Activated T-cell treated with anti-CD3 and anti-CD28 coated beads for 48 hours (primary cell): Measurements from ENCODE around the gene CLPTM1.
"Not testable (repeated sequence)": the region's sequence is repeated elsewhere in the genome, so short reads cannot be mapped to it uniquely, and the experiment has no call there.

Experiments
- DNase-seq: peaks from one replicate; pipeline ENCODE4 v3.0.0-alpha.2; 2020; ENCODE audit warnings: low read depth

Gene CLPTM1

DNA sequence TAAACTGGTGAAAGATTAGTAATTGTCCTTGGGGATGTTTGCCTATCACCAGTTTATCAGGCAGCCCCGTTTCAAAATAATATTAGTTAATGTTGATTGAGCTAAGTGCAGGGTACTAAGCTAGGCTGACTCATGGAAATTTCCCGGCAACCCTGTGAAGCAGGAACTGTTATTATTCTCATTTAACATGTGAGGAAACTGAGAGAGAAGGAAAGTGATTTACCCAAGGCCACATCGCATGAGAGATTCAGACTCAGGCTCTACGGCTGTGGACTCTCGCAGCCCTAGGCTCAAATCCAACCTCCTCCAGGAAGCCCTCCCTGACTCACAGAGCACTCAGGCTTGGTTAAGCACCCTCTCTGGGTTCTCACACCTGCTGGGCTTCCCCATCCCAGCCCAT, 19.7 kb downstream of the CLPTM1 start:
- DNase-seq, result no peak

GRCh38 chr19:44975444-44975843, 20.3 kb downstream of the CLPTM1 start:
- no peak for DNase-seq

- DNase-seq, result no peak
These were observed 28.8 kb downstream of the CLPTM1 start for GRCh38 chr19:44984005-44984404.

GRCh38 chr19:44985445-44985844, 30.3 kb downstream of the CLPTM1 start:
- no peak for DNase-seq

DNA sequence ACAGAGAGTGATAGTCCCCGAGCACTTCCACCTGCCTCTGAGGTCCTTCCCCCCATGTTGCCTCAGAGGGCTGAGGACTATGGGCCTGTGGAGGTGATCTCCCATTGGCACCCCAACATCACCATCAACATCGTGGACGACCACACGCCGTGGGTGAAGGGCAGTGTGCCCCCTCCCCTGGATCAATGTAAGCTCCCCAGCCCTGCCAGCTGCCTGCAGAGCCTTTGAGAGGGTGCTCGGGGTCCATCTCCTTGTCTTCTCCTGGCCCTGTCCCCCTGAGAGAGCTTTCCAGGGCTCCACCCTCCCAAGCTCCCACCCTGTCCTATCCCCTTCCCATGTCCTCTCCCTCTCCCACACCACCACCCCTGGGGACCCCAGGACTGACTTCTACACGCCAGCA, 31.2 kb downstream of the CLPTM1 start:
- no peak for DNase-seq

DNA sequence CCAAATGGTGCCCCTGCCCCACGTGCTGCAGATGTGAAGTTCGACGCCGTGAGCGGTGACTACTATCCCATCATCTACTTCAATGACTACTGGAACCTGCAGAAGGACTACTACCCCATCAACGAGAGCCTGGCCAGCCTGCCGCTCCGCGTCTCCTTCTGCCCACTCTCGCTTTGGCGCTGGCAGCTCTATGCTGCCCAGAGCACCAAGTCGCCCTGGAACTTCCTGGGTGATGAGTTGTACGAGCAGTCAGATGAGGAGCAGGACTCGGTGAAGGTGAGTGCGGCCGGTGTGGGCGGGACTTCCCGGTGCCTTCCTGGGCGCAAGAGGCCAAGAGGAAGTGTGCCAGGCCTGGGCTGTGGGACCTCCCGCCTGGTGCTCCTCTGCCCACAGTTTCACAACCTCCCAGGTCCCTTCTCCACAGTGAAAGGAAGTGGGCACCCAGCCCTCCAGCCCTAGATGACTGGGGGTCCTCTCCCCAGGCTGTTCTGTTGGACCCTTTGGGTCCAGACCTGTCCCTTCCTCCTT, 32.0 kb downstream of the CLPTM1 start:
- no peak for DNase-seq

DNA sequence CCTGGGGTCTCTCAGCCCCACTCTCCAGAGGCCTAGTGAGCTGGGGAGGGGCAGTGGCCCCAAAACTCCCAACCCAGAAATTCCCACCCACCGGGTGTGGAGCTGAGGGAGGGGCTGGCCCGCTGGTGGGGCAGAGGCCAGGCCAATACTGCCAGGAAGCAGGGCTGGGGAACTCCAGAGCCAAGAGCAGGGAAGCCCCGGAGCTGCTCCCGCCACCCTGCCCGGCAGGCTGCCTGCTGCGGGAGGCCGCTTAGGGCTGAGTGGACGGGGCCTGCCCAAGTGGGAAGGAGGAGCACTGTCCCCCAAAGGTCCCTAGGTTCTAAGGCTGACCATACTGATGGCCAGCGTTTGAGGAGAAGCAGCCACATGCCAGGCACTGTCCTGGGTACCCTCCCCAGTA, 33.1 kb downstream of the CLPTM1 start:
- DNase-seq, result no peak

DNA sequence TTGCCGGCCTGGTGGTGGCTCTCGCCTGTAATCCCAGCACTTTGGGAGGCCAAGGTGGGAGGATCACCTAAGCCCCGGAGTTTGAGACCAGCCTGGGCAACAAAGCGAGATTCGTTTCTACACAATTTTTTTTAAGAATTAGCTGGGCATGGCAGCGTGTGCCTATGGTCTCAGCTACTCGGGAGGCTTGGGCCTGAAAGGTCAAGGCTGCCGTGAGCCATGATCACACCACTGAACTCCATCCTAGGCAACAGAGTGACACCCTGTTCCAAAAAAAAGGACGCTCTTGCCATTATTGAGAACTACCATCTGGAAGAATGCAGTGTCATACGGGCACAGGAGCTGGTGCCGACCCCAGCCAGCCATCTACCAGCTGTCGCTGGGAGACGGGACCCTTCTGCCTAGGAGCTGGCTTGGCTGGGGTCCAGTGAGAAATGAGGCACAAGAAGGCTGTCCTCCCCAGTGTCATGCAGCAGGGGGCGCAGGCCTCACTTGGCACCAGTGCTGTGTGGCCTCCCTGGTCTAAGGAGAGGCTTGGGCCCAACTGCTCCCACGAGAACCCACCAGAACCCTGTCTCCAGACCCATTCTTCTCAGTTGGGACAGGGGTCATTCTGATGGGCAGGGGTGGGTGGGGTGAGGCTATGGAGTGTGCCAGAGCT, 33.8 kb downstream of the CLPTM1 start:
- DNase-seq, result peak; percentile 53

DNA sequence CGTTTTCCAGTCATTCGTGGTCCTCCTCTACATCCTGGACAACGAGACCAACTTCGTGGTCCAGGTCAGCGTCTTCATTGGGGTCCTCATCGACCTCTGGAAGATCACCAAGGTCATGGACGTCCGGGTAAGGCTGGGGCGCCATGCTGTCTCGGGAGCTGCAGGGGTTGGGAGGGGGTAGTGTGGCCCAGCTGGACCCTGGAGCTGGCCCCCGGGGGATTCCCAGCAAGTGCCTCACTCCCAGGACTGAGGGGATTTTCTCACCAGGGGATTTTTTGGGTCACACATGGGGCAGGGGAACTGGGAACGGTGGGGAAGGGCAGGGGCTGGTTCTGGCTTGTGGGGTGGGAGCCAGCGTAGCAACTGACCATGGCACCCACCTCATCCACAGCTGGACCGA, 35.3 kb downstream of the CLPTM1 start:
- DNase-seq, result no peak

GRCh38 chr19:44990966-44991365, 35.8 kb downstream of the CLPTM1 start:
- DNase-seq, result no peak

DNA sequence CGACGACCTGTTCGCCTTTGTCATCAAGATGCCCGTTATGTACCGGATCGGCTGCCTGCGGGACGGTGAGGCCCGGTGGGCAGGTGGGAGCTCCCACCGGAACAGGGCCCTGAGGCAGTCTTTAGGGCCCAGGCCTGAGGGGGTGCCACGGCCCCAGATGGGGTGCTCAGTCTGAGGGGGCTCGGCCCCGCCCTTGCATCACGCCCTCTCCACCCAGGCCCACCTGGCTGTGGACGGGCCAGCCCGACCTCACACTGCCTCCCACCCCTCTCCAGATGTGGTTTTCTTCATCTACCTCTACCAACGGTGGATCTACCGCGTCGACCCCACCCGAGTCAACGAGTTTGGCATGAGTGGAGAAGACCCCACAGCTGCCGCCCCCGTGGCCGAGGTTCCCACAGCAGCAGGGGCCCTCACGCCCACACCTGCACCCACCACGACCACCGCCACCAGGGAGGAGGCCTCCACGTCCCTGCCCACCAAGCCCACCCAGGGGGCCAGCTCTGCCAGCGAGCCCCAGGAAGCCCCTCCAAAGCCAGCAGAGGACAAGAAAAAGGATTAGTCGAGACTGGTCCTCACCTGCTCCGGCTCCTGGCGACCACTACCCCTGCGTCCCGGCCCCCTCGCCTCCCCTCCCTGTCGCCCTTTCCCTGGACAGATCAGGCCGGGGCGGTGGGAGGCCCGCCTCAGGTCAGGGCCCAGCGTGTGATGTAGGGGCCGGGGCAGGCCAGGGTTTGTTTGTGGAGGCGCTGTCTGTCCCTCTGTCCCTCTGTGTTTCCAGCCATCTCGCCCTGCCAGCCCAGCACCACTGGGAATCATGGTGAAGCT, 37.4 kb downstream of the CLPTM1 start:
- DNase-seq, result no peak

- DNase-seq, result no peak
These were observed 38.3 kb downstream of the CLPTM1 start for GRCh38 chr19:44993526-44993925.

DNA sequence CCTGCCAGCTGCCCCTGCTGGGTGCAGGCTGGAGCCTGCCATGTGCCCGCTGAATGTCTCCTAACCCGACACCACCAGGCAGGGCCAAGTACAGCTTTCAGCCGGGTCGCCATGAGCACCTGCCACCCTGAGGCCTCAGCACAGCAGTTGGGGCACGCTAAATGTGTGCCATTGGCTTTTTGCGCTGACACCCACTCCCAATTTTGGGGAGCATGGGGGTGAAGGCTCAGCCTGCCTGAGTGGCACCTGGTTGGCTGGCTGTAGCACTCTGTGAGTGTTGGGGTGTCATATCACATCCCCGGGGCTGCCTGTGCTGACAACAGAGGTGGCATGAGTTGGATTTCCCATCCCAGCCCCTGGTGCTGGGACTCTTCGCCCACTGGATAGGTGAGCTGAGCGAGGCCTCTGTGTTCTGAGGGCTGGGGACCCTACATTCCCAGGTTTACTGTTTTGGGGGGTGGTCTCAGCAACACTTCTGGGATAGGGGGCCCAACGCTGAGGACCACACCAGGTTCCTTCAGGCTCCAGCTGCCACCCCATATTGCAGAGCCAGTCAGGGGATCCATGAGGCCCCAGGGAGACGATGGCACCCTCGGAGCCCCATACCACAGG, 38.9 kb downstream of the CLPTM1 start:
- DNase-seq, result no peak

- no peak for DNase-seq
These were observed 42.8 kb downstream of the CLPTM1 start for GRCh38 chr19:44998025-44998424.

- DNase-seq, result not testable (repeated sequence)
These were observed 44.1 kb downstream of the CLPTM1 start for GRCh38 chr19:44999131-44999925.

GRCh38 chr19:45000665-45001064, 45.5 kb downstream of the CLPTM1 start:
- not testable (repeated sequence) for DNase-seq

DNA sequence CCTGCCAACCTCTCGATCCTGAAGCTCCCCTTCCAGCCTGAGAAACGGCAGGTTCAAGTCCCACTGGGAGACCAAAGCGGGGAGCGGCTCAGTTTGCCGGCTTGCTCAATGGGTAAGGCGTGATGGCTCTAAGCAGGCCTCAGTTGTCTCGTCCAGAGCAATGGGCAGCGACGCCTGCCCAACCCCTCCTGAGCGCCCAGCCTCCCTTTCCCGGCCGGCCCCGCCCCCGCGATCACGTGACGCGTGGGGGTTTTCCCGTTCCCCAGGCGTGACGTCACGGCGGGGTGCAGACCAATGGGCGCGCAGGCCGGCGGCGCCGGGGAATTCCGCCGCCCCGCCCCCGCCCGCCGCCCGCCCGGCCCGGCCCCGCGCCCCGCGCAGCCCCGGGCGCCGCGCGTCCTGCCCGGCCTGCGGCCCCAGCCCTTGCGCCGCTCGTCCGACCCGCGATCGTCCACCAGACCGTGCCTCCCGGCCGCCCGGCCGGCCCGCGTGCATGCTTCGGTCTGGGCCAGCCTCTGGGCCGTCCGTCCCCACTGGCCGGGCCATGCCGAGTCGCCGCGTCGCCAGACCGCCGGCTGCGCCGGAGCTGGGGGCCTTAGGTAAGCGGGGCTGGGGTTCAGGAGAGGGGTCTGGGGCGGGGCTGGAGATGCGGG, 46.0 kb downstream of the CLPTM1 start, which contains the start of gene RELB:
Gene RELB, plus strand, starts transcription at position 378 of the 653 bp plus-strand sequence. Its CDS starts 116 bp downstream, at position 494.
- peak; percentile 98 for DNase-seq

- no peak for DNase-seq
These were observed 48.3 kb downstream of the CLPTM1 start for GRCh38 chr19:45003485-45003884.

DNA sequence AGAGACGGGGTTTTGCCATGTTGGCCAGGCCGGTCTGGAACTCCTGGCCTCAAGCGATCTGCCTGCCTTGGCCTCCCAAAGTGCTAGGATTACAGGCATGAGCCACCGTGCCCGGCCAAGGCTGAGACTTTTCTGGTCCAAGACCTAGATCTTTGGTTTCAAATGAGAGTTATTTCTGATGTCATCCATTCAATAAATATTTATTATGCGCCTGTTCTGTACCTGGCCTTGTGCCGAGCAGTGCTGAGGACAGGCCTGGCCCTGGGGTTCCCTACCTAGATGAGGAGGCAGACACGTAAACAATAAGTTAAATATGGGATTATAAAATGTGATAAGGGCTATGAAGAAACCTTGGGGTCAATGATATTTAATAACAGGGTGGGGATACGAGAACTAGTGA, 50.6 kb downstream of the CLPTM1 start:
- DNase-seq, result no peak

DNA sequence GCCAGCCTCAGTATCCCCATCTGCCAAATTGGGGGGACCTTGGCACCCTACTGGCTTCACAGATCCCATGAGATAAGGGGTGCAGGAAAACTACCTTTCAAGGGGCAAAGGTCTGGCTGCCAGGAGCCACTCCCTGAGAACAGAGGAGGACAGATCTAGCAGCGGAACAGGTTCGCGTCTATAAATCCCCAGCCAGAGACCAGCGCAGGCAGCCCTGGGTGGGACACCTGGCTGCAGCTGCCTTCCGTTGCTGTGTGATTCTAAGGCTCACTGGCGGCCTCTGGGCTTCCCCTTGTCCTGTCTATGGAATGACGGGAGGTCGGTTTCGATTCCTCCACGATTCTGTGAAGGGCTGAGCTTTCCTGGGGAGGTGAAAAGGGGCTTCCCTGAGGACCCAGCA, 53.4 kb downstream of the CLPTM1 start:
- DNase-seq, result no peak

- DNase-seq, result no peak
These were observed 54.6 kb downstream of the CLPTM1 start for GRCh38 chr19:45009625-45010255.
